Amniotic epithelial cell (primary cell): ENCODE data around the gene TMEM120B.
"Not testable (repeated sequence)": the region's sequence is repeated elsewhere in the genome, so short reads cannot be mapped to it uniquely, and the experiment has no call there.

Source experiments
- DNase-seq: peaks from one replicate; pipeline ENCODE4 v3.0.0-alpha.2; 2010; ENCODE audit warnings: low read depth

Gene TMEM120B

DNA sequence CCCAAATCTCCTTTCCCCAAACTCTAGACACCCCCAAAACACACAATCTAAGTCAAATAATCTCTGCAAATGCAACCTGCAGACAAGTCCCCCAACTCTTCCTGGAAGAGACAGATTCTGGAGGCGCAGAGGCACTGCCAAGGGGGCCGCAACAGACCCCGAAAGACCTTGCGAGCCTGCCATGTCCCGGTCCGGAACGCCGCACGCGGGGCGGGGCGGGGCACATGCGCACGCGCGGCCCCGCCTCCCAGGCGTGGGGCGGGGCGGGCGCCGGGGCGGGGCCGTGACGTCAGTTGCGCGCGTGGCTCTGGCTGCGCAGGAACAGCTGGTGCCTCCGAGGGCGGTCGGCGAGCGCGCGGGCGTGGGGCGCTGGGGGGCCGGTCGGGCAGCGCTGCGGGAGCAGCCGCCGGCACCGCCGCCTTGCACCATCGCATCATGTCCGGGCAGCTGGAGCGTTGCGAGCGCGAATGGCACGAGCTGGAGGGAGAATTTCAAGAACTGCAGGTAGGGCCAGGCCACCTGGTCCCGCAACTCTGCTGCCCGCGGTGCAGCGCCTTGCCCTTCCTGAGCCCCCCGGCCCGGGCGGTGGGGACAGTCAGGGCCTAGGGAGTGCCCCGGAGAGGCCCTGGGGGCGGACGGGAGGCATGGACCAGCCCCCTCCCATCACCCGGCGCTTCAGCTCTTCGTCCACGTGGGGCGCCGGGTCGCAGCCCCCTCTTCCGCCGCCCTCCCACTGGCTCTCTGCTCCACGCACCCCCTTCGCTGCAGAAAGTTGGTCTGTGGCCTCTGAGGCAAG lies at the start of gene TMEM120B:
Gene TMEM120B (plus strand): TSS at position 292 of the 796 bp plus-strand sequence. CDS start 144 bp downstream, at position 436.
- DNase-seq, result peak; percentile 47

- no peak for DNase-seq
Observed at GRCh38 chr12:121663610-121663929, 49.0 kb upstream of the TMEM120B start.

- peak; percentile 12 for DNase-seq
Observed at GRCh38 chr12:121666829-121667228, 45.7 kb upstream of the TMEM120B start.

GRCh38 chr12:121668750-121669520 lies 43.6 kb upstream of the TMEM120B start:
- peak; percentile 25 for DNase-seq

DNA sequence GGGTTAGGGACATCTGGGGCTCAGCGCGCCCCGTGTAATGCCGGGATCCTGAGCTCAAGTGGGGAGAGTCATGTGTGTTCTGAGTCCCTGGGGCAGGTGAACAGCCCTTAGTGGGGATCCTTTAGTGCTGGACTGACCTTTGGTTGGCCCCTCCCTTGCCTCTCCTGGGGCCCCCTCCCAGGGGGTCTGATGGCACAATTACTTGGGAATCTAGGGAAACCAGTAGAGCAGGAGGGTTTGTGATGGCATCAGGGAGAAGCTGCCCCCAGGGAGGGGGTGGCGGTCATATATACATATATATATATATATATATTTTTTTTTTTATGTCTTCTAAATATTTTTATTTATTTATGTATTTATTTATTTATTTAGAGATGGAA lies 43.0 kb upstream of the TMEM120B start, which contains the start of gene MORN3:
Gene MORN3 (minus strand): TSS at position 134 of the 380 bp plus-strand sequence. CDS start 171 bp downstream, outside the sequence.
- no peak for DNase-seq

DNA sequence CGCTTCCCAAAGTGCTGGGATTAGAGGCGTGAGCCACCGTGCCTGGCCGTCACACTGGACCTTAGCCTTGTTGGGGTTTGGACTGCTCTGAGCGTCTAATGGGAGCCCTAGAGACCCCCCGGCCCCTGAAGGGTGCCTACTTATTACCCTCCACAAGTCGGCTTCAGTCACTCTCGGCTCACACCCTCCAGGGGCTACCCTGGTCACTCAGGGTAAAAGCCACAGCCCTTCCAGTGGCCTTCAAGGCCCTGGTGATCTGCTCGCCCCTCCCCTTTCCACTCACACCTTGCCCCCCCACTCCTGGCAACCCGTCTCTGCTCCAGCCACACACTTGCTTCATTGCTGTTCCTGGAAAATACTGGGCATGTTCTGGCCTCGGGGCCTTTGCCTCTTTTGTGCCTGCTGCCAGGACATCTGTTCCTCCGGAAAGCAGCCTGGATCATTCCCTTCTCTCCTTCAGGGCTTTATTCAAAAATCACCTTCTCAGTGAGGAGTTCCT lies 39.5 kb upstream of the TMEM120B start:
- DNase-seq, result no peak

- DNase-seq, result no peak
Observed at GRCh38 chr12:121676190-121676589, 36.4 kb upstream of the TMEM120B start.

DNA sequence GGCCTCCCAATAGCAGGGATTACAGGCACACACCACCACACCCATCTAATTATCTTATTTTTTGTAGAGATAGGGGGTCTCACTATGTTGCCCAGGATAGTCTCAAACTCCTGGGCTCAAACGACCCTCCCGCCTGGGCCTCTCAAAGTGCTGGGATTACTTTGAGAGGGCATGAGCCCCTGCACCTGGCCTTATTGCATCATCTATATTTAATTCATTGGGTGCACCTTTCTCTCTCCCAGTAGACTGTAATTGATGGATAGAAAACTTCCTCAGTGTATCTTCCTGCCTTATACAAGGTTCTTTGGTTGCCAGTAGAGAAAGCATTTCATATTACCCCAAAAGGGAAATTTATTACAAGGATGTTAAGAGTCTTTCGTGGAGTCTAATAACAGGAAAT lies 34.2 kb upstream of the TMEM120B start:
- DNase-seq, result no peak

- no peak for DNase-seq
Observed at GRCh38 chr12:121678716-121679300, 33.7 kb upstream of the TMEM120B start.

- not testable (repeated sequence) for DNase-seq
Observed at GRCh38 chr12:121679661-121680197, 32.8 kb upstream of the TMEM120B start.

GRCh38 chr12:121688966-121689365 lies 23.6 kb upstream of the TMEM120B start:
- no peak for DNase-seq

- DNase-seq, result no peak
Observed at GRCh38 chr12:121689430-121689829, 23.1 kb upstream of the TMEM120B start.

DNA sequence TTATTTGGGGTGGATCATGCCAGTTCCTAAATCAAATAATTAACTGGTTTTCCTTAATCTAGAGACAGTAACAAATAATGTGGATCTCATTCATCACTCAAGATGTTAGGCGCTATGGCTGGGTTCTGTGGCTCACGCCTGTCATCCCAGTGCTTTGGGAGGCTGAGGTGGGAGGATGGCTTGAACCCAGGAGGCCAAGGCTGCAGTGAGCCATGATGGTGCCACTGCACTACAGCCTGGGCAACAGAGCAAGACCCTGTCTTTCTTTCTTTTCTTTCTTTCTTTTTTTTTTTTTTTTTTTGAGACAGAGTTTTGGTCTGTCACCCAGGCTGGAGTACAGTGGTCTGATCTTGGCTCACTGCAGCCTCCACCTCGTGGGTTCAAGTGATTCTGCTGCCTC lies 19.8 kb upstream of the TMEM120B start:
- not testable (repeated sequence) for DNase-seq

GRCh38 chr12:121693155-121693687 lies 19.3 kb upstream of the TMEM120B start:
- DNase-seq, result no peak

DNA sequence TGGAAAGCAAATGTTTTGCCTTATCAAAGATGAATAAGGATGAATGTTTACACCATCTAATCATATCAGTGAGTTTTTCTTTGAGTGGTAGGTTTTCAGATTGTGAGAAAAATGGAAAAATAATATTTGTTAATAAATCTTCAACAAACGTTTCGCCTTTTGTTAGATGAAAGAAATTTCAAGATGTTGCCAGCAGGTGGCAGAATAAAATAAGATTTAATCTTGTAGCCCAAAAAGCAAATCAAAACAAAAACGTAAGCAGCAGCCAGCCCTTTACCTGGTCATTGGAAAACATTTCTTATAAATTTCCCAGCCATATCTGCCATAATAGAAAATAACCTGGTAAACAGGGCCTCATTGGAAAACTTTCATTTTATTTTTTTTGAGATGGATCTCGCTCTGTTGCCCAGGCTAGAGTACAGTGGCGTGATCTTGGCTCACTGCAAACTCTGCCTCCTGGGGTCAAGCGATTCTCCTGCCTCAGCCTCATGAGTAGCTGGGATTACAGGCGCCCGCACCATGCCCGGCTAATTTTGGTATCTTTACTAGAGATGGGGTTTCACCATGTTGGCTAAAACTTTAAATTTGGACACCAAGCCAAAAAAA lies 15.4 kb upstream of the TMEM120B start:
- peak; percentile 46 for DNase-seq

GRCh38 chr12:121697861-121698260 lies 14.7 kb upstream of the TMEM120B start:
- DNase-seq, result not testable (repeated sequence)

DNA sequence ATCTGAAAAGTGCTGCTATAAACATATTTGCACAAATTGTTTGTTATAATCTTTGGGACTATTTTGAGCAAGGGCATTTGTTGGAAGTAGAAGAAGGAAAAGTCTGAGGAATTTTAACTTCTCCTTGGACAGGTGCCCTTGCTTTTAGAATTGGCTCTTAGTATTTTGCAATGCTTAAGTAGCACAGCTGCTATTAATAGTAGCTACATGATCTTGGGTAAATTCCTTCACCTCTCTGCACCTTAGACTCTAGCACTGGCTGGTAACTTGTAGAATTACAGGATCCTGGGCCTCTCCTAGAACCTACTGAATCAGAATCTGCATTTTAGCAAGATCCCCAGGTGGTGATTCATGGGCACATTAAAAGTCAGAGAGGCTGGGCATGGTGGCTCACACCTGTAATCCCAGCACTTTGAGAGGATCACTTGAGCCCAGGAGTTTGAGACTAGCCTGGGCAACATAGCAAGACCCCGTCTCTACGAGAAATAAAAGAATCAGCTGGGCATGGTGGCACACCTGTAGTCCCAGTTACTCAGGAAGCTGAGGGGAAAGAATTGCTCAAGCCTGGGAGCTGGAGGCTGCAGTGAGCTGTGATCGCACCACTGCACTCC lies 10.8 kb upstream of the TMEM120B start:
- DNase-seq, result no peak

- DNase-seq, result no peak
Observed at GRCh38 chr12:121702944-121703343, 9.6 kb upstream of the TMEM120B start.

DNA sequence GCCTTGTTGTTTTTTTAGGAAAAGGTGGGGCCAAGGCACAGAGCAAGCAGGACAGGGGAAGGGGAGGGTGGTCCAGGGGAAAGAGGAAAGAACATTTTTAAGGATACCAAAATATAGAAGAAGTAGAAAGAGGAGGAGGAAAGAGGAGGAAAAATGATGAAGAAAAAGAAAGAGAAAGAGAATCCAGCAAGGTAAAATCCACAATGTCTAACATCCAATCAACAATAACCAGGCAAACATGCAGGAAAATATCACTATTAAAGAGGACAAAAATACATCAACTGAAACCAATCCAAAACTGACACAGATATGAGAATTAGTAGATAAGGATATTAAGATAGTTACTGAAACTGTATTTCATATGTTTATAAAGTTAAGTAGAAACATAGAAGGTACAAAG lies 7.0 kb upstream of the TMEM120B start:
- no peak for DNase-seq

GRCh38 chr12:121708313-121709063 lies 4.1 kb upstream of the TMEM120B start:
- DNase-seq, result no peak

DNA sequence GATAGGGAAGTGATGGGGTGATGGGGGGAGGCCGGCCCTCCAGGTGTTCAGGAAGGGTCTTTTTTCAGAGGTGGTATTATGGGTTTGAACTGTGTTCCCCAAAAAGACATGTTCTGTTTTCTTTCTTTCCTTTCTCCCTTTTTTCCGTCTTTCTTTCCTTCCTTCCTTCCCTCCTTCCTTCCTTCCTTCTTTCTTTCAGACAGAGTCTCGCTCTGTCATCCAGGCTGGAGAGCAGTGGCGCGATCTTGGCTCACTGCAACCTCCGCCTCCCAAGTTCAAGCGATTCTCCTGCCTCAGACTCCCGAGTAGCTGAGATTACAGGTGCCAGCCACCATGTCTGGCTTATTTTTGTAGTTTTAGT lies 3.5 kb upstream of the TMEM120B start:
- DNase-seq, result not testable (repeated sequence)
